ENCODE results near the gene ENPEP. TPM values are rescaled to one million over a fixed set of nuclear protein-coding genes. Genes with fewer than 3 reads are reported as not detected.
"Not testable (repeated sequence)": the region's sequence is repeated elsewhere in the genome, so short reads cannot be mapped to it uniquely, and the experiment has no call there.

ENPEP gene
- total RNA-seq, 1 experiment from 2014 or later, result 5.6 TPM

- no peak for DNase-seq
- POLR2A ChIA-PET, result no interaction called here
- Histone ChIP-seq H3K4me3 (ENCODE audit: low read depth, low read length) (no peak overlapping the region), H3K9me3 (no peaks in the 10 kb centered on the region), H3K36me3 (ENCODE audit: control insufficient read depth, insufficient read depth, low read length) (no peaks in the 10 kb centered on the region), H3K27me3 (replicated peaks; ENCODE audit: control insufficient read depth, insufficient read depth, low read length) (no peaks in the 10 kb centered on the region), H3K4me1 (no peaks in the 10 kb centered on the region)
- intact Hi-C loops (cut with micrococcal nuclease; ENCODE audit: unreplicated experiment), result no loop called here
- TF ChIP-seq, protein P1, sequence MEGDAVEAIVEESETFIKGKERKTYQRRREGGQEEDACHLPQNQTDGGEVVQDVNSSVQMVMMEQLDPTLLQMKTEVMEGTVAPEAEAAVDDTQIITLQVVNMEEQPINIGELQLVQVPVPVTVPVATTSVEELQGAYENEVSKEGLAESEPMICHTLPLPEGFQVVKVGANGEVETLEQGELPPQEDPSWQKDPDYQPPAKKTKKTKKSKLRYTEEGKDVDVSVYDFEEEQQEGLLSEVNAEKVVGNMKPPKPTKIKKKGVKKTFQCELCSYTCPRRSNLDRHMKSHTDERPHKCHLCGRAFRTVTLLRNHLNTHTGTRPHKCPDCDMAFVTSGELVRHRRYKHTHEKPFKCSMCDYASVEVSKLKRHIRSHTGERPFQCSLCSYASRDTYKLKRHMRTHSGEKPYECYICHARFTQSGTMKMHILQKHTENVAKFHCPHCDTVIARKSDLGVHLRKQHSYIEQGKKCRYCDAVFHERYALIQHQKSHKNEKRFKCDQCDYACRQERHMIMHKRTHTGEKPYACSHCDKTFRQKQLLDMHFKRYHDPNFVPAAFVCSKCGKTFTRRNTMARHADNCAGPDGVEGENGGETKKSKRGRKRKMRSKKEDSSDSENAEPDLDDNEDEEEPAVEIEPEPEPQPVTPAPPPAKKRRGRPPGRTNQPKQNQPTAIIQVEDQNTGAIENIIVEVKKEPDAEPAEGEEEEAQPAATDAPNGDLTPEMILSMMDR (IDR thresholded peaks at IDR 0.05; ENCODE audit: insufficient read depth in 1 of 2, low read depth in 1 of 2, low read length in 1 of 2, severe bottlenecking in 1 of 2, unreplicated experiment in 1 of 2), result no peak
- Mint-ChIP-seq H3K4me1 (ENCODE audit: low read depth, unreplicated experiment) (no peaks in the 10 kb centered on the region), H3K36me3 (ENCODE audit: insufficient read depth, unreplicated experiment) (no peaks in the 10 kb centered on the region), H3K4me3 (ENCODE audit: unreplicated experiment) (no peak overlapping the region), H3K27ac (ENCODE audit: unreplicated experiment) (no peak overlapping the region), H3K27me3 (ENCODE audit: insufficient read depth, unreplicated experiment) (no peaks in the 10 kb centered on the region), H3K9me3 (ENCODE audit: unreplicated experiment) (no peaks in the 10 kb centered on the region)
- no TSS peak for BruUV-seq (replicated peaks)
- CTCF ChIA-PET, result interaction anchor here (0.6 kb wide), 1 partner anchor 486 kb away, joined by 3 read pairs; no protein-coding TSS in a partner anchor
These were observed 74.3 kb downstream of the ENPEP start for GRCh38 chr4:110550260-110550659.

GRCh38 chr4:110553197-110553596 is 77.2 kb downstream of the ENPEP start:
- Histone ChIP-seq H3K4me1 (no peaks in the 10 kb centered on the region), H3K36me3 (ENCODE audit: control insufficient read depth, insufficient read depth, low read length) (no peaks in the 10 kb centered on the region), H3K27me3 (replicated peaks; ENCODE audit: control insufficient read depth, insufficient read depth, low read length) (no peaks in the 10 kb centered on the region), H3K9me3 (no peaks in the 10 kb centered on the region), H3K4me3 (ENCODE audit: low read depth, low read length) (no peak overlapping the region)
- CTCF ChIA-PET, result no interaction called here
- Mint-ChIP-seq H3K4me3 (ENCODE audit: unreplicated experiment) (no peak overlapping the region), H3K9me3 (ENCODE audit: unreplicated experiment) (no peaks in the 10 kb centered on the region), H3K27ac (ENCODE audit: unreplicated experiment) (no peak overlapping the region), H3K36me3 (ENCODE audit: insufficient read depth, unreplicated experiment) (no peaks in the 10 kb centered on the region), H3K27me3 (ENCODE audit: insufficient read depth, unreplicated experiment) (no peaks in the 10 kb centered on the region), H3K4me1 (ENCODE audit: low read depth, unreplicated experiment) (no peaks in the 10 kb centered on the region)
- no TSS peak for BruUV-seq (replicated peaks)
- POLR2A ChIA-PET, result no interaction called here
- TF ChIP-seq, protein P1 (IDR thresholded peaks at IDR 0.05; ENCODE audit: insufficient read depth in 1 of 2, low read depth in 1 of 2, low read length in 1 of 2, severe bottlenecking in 1 of 2, unreplicated experiment in 1 of 2), result no peak
- intact Hi-C loops (cut with micrococcal nuclease; ENCODE audit: unreplicated experiment), result no loop called here
- DNase-seq, result no peak

DNA sequence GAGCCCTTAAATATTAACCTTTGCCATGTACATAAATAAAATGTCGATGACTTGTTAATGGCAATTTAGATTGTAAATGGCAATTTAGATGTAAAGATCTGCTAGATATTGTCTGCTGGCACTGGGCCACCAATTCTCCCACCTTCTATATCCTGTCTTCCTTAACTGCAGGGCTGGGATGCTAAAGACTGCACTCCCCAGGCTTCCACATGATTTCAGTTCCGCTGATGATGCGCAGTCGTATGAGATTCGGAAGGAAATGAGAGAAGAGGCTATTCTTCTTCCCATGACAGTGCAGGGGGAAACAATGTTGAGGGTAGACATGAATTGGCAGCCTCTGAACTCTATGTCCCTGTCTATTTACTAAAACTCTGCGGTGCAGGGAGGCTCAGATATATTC is 91.3 kb downstream of the ENPEP start:
- no peak overlapping the region for H3K4me3 ChIP-seq (ENCODE audit: low read depth, low read length)
- H3K27me3 ChIP-seq (replicated peaks; ENCODE audit: control insufficient read depth, insufficient read depth, low read length), result no peaks in the 10 kb centered on the region
- H3K4me1 Mint-ChIP-seq (ENCODE audit: low read depth, unreplicated experiment), result no peaks in the 10 kb centered on the region
- H3K27me3 Mint-ChIP-seq (ENCODE audit: insufficient read depth, unreplicated experiment), result no peaks in the 10 kb centered on the region
- no peak overlapping the region for H3K4me3 Mint-ChIP-seq (ENCODE audit: unreplicated experiment)
- TF ChIP-seq, protein P1 (IDR thresholded peaks at IDR 0.05; ENCODE audit: insufficient read depth in 1 of 2, low read depth in 1 of 2, low read length in 1 of 2, severe bottlenecking in 1 of 2, unreplicated experiment in 1 of 2), result no peak
- CTCF ChIA-PET, result no interaction called here
- no peaks in the 10 kb centered on the region for H3K4me1 ChIP-seq
- intact Hi-C loops (cut with micrococcal nuclease; ENCODE audit: unreplicated experiment), result no loop called here
- H3K36me3 ChIP-seq (ENCODE audit: control insufficient read depth, insufficient read depth, low read length), result no peaks in the 10 kb centered on the region
- POLR2A ChIA-PET, result no interaction called here
- H3K9me3 ChIP-seq, result no peaks in the 10 kb centered on the region
- no peak overlapping the region for H3K27ac Mint-ChIP-seq (ENCODE audit: unreplicated experiment)
- H3K36me3 Mint-ChIP-seq (ENCODE audit: insufficient read depth, unreplicated experiment), result peaks cover 6% of the 10 kb centered on the region
- H3K9me3 Mint-ChIP-seq (ENCODE audit: unreplicated experiment), result no peaks in the 10 kb centered on the region
- no peak for DNase-seq
- BruUV-seq (replicated peaks), result no TSS peak

DNA sequence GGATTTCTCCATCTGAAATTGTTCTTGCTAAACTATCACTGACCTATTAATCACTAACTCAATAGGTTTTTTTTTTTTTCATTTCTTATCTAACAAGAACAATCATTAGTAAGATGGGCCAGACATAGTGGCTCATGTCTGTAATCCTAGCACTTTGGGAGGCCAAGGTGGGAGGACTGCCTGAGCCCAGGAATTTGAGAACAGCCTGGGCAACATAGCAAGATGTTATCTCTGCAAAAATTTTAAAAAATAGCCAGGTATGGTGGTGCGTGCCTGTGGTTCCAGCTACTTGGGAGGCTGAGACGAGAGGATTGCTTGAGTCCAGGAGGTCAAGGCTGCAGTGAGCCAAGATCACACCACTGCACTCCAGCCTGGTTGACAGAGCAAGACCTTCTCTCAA is 100.7 kb downstream of the ENPEP start:
- H3K36me3 Mint-ChIP-seq (ENCODE audit: insufficient read depth, unreplicated experiment); H3K27me3 Mint-ChIP-seq (ENCODE audit: insufficient read depth, unreplicated experiment); H3K27me3 ChIP-seq (replicated peaks; ENCODE audit: control insufficient read depth, insufficient read depth, low read length); H3K36me3 ChIP-seq (ENCODE audit: control insufficient read depth, insufficient read depth, low read length); POLR2A ChIA-PET; DNase-seq; H3K4me3 ChIP-seq (ENCODE audit: low read depth, low read length); CTCF ChIA-PET; H3K4me1 ChIP-seq; H3K27ac Mint-ChIP-seq (ENCODE audit: unreplicated experiment); BruUV-seq (replicated peaks); H3K9me3 ChIP-seq; intact Hi-C loops (cut with micrococcal nuclease; ENCODE audit: unreplicated experiment); H3K4me3 Mint-ChIP-seq (ENCODE audit: unreplicated experiment); H3K4me1 Mint-ChIP-seq (ENCODE audit: low read depth, unreplicated experiment): not testable (repeated sequence)
- H3K9me3 Mint-ChIP-seq (ENCODE audit: unreplicated experiment), result peaks cover 25% of the 10 kb centered on the region
